ENCODE data around the gene SMAGP.
A peak's percentile ranks its signal among the peaks of the same experiment; 100 is the strongest.
"Not testable (repeated sequence)": the region's sequence is repeated elsewhere in the genome, so short reads cannot be mapped to it uniquely, and the experiment has no call there.

The SMAGP gene, protein sequence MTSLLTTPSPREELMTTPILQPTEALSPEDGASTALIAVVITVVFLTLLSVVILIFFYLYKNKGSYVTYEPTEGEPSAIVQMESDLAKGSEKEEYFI

DNA sequence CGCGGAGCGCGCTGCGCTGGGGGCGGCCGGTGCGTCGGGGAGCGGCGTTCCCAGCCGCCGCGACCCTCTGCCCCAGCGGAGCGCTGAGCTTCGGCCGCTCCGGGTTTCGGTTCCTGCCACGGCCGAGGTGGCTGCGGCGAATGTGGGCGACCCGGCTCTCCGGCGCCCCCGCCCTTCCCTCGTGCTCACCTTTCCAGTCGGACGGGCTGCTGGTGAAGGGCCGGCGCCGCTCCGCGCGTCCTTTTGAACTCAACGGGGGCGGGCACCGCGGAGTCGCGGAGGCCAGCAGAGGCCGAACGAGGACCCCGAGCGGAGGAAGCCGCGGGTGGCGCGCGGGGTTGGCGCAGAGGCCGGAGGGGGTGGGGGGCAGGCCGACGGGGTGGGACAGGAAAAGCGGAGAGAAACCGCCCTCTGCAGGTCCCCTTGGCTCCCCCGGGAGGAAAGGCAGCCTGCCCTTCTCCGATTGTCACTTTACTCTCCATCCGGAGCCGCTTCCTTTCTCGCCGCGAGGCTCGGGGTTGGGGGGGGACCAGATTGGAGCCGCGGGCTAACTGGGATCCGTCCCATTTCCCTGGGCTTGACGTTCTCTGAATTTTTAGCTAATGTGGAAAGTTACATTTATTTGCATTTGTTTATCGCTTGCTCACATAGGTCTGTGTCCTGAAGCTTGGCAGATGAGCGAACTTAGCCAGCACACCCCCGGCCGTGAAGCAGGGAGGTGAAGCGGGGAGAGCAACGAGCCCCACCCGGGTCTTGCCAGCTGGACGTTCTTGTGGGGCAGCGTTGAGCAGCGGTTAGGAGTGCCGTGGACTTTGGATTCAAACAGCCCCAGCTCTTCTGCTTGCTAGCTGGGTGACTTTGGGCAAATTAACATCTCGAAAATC, at the start of gene SMAGP:
SMAGP (minus strand) TSS at position 349 of the 884 bp plus-strand sequence. CDS start 1,137 bp downstream, outside the sequence.
- Histone ChIP-seq H3K27ac (ENCODE audit: poor library complexity, severe bottlenecking) (peak within 1 kb of the TSS; percentile 86), H3K27me3 (ENCODE audit: insufficient read depth, poor library complexity, severe bottlenecking) (no peaks in the 10 kb centered on the region), H3K36me3 (ENCODE audit: low read depth) (peaks cover 6% of the 10 kb centered on the region), H3K9me3 (ENCODE audit: severe bottlenecking) (no peaks in the 10 kb centered on the region), H3K4me1 (ENCODE audit: insufficient read depth, poor library complexity, severe bottlenecking) (peaks cover 23% of the 10 kb centered on the region), H3K4me3 (ENCODE audit: severe bottlenecking) (peak within 1 kb of the TSS; percentile 48)
- TF ChIP-seq, protein P1, sequence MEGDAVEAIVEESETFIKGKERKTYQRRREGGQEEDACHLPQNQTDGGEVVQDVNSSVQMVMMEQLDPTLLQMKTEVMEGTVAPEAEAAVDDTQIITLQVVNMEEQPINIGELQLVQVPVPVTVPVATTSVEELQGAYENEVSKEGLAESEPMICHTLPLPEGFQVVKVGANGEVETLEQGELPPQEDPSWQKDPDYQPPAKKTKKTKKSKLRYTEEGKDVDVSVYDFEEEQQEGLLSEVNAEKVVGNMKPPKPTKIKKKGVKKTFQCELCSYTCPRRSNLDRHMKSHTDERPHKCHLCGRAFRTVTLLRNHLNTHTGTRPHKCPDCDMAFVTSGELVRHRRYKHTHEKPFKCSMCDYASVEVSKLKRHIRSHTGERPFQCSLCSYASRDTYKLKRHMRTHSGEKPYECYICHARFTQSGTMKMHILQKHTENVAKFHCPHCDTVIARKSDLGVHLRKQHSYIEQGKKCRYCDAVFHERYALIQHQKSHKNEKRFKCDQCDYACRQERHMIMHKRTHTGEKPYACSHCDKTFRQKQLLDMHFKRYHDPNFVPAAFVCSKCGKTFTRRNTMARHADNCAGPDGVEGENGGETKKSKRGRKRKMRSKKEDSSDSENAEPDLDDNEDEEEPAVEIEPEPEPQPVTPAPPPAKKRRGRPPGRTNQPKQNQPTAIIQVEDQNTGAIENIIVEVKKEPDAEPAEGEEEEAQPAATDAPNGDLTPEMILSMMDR (IDR thresholded peaks at IDR 0.05; ENCODE audit: poor library complexity, severe bottlenecking): no peak
- peak; percentile 44 for ATAC-seq (ENCODE audit: low read depth)
- DNase-seq (ENCODE audit: low spot score): peak; percentile 77

DNA sequence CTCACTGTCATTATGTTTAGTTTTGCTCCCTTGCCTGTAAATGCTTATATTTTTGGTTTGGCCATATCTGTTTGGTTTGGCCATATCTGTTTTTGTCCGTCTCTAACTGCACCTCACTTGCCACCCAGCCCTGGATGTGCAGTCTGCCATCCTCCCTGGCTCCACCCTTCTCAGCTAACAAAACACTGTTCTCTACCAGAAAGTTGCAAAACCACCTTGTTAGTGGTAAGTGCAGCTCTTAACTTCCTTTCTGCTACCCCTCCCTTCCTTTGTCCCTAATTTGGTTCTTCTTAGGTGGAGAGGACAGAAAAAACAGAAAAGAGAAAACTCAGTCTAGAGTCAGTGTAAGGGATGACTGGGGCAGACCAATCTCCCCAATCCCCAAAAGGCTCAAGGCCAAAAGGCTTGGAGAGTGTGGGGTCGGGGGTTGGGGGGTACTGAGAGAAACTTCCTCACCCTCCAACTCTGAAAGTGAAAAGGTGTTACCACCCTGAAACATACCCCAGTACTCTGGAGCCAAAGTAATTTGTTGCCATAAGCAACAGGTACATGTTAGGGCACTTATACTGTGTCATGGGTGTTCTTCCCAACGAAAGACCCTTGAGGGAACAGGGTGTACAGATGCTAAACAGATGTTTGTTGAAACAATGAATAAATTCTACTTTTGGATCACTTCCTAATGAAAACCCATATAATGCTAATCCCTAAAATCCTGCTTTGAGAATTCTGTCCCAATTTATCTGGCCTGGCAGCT, 48.8 kb upstream of the SMAGP start:
- H3K27ac ChIP-seq (ENCODE audit: poor library complexity, severe bottlenecking): no peak overlapping the region
- TF ChIP-seq, protein P1 (IDR thresholded peaks at IDR 0.05; ENCODE audit: poor library complexity, severe bottlenecking): no peak
- H3K4me3 ChIP-seq (ENCODE audit: severe bottlenecking): no peak overlapping the region
- no peaks in the 10 kb centered on the region for H3K36me3 ChIP-seq (ENCODE audit: low read depth)
- no peaks in the 10 kb centered on the region for H3K9me3 ChIP-seq (ENCODE audit: severe bottlenecking)
- H3K27me3 ChIP-seq (ENCODE audit: insufficient read depth, poor library complexity, severe bottlenecking): no peaks in the 10 kb centered on the region
- no peaks in the 10 kb centered on the region for H3K4me1 ChIP-seq (ENCODE audit: insufficient read depth, poor library complexity, severe bottlenecking)
- ATAC-seq (ENCODE audit: low read depth) (peak; percentile 36; the same call in 1 of the 3 replicates), DNase-seq (ENCODE audit: low spot score) (no peak)

DNA sequence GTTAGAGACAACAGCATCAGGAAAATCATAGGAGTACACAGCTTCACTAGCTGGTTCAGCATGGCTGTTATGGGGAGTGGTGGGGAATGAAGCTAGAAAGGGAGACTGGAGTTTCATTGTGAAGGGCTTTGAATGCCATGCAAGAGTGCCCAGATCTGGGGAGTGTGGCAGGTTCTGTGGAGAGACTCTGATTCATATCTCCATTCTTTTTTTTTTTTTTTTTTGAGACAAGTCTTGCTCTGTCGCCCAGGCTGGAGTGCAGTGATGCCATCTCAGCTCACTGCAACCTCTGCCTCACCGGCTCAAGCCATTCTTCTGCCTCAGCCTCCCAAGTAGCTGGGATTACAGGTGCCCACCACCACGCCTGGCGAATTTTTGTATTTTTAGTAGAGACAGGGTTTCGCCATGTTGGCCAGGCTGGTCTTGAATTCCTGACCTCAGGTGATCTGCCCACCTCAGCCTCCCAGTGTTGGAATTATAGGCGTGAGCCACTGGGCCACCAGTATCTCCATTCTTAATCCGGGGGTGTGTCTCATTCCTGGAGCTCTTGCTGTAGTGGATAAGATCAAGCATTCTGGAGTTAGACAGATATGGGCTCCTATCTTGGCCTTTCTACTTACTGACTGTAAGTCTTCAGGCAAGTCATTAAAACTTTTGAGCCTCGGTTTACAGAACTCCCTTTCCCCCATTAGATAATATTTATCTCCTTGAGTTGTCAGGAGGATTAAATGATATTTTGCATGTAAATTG, 48.0 kb upstream of the SMAGP start:
- DNase-seq (ENCODE audit: low spot score); H3K36me3 ChIP-seq (ENCODE audit: low read depth); H3K27ac ChIP-seq (ENCODE audit: poor library complexity, severe bottlenecking); ATAC-seq (ENCODE audit: low read depth); H3K4me3 ChIP-seq (ENCODE audit: severe bottlenecking); H3K27me3 ChIP-seq (ENCODE audit: insufficient read depth, poor library complexity, severe bottlenecking); H3K4me1 ChIP-seq (ENCODE audit: insufficient read depth, poor library complexity, severe bottlenecking); H3K9me3 ChIP-seq (ENCODE audit: severe bottlenecking): not testable (repeated sequence)

- Histone ChIP-seq H3K27ac (ENCODE audit: poor library complexity, severe bottlenecking) (no peak overlapping the region), H3K4me3 (ENCODE audit: severe bottlenecking) (no peak overlapping the region), H3K9me3 (ENCODE audit: severe bottlenecking) (no peaks in the 10 kb centered on the region), H3K36me3 (ENCODE audit: low read depth) (no peaks in the 10 kb centered on the region), H3K27me3 (ENCODE audit: insufficient read depth, poor library complexity, severe bottlenecking) (no peaks in the 10 kb centered on the region), H3K4me1 (ENCODE audit: insufficient read depth, poor library complexity, severe bottlenecking) (peaks cover 15% of the 10 kb centered on the region)
- ATAC-seq (ENCODE audit: low read depth) (no peak), DNase-seq (ENCODE audit: low spot score) (no peak)
- TF ChIP-seq, protein P1 (IDR thresholded peaks at IDR 0.05; ENCODE audit: poor library complexity, severe bottlenecking): no peak
Measured at GRCh38 chr12:51311389-51311788, 41.2 kb upstream of the SMAGP start.
